GM03348 (cell line): ENCODE results near the gene TFDP1.

Source experiments
- DNase-seq: peaks from one replicate; pipeline ENCODE4 v3.0.0; 2012; ENCODE audit warnings: low spot score

TFDP1 gene

GRCh38 chr13:113666951-113667701 lies 82.6 kb downstream of the TFDP1 start, which contains the start of gene GRK1:
Gene GRK1, plus strand, starts transcription at chr13:113667219. Its CDS starts 168 bp downstream, at chr13:113667387.
- no peak for DNase-seq

GRCh38 chr13:113667771-113668490 lies 83.4 kb downstream of the TFDP1 start:
- no peak for DNase-seq

GRCh38 chr13:113668491-113668971 lies 84.0 kb downstream of the TFDP1 start:
- no peak for DNase-seq

GRCh38 chr13:113669231-113669754 lies 84.7 kb downstream of the TFDP1 start:
- no peak for DNase-seq

- no peak for DNase-seq
These were observed 85.3 kb downstream of the TFDP1 start for GRCh38 chr13:113669755-113670341.

- no peak for DNase-seq
These were observed 86.0 kb downstream of the TFDP1 start for GRCh38 chr13:113670541-113670940.

GRCh38 chr13:113671066-113672001 lies 86.8 kb downstream of the TFDP1 start:
- no peak for DNase-seq

GRCh38 chr13:113672002-113672651 lies 87.6 kb downstream of the TFDP1 start:
- no peak for DNase-seq
